ENCODE data around the gene TSHZ1. TPM values are rescaled to one million over a fixed set of nuclear protein-coding genes. Genes with fewer than 3 reads are reported as not detected.

Gene TSHZ1
- total and polyA plus RNA-seq, 2 experiments from 2014 or later: 0.23 to 0.38 TPM

DNA sequence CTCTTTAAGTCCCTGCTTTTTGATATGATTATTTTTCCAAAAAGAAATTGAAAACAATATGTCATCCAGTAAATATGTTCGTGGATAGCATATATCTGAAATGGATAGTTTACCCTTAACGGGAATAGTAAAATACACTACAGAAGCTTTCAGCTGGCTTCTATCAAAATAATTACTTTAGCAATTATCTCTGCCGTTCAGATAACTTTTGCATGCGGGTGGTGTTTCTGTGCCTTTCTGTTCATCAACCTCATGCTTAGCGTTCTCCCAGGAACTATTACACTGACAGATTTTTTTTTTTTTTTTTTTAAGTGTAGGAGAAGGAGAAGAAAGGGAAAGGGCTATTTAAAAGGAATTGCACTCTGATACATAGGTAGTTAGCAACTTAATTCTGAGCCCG lies 53.6 kb downstream of the TSHZ1 start (continued):
- TF ChIP-seq, protein P1, sequence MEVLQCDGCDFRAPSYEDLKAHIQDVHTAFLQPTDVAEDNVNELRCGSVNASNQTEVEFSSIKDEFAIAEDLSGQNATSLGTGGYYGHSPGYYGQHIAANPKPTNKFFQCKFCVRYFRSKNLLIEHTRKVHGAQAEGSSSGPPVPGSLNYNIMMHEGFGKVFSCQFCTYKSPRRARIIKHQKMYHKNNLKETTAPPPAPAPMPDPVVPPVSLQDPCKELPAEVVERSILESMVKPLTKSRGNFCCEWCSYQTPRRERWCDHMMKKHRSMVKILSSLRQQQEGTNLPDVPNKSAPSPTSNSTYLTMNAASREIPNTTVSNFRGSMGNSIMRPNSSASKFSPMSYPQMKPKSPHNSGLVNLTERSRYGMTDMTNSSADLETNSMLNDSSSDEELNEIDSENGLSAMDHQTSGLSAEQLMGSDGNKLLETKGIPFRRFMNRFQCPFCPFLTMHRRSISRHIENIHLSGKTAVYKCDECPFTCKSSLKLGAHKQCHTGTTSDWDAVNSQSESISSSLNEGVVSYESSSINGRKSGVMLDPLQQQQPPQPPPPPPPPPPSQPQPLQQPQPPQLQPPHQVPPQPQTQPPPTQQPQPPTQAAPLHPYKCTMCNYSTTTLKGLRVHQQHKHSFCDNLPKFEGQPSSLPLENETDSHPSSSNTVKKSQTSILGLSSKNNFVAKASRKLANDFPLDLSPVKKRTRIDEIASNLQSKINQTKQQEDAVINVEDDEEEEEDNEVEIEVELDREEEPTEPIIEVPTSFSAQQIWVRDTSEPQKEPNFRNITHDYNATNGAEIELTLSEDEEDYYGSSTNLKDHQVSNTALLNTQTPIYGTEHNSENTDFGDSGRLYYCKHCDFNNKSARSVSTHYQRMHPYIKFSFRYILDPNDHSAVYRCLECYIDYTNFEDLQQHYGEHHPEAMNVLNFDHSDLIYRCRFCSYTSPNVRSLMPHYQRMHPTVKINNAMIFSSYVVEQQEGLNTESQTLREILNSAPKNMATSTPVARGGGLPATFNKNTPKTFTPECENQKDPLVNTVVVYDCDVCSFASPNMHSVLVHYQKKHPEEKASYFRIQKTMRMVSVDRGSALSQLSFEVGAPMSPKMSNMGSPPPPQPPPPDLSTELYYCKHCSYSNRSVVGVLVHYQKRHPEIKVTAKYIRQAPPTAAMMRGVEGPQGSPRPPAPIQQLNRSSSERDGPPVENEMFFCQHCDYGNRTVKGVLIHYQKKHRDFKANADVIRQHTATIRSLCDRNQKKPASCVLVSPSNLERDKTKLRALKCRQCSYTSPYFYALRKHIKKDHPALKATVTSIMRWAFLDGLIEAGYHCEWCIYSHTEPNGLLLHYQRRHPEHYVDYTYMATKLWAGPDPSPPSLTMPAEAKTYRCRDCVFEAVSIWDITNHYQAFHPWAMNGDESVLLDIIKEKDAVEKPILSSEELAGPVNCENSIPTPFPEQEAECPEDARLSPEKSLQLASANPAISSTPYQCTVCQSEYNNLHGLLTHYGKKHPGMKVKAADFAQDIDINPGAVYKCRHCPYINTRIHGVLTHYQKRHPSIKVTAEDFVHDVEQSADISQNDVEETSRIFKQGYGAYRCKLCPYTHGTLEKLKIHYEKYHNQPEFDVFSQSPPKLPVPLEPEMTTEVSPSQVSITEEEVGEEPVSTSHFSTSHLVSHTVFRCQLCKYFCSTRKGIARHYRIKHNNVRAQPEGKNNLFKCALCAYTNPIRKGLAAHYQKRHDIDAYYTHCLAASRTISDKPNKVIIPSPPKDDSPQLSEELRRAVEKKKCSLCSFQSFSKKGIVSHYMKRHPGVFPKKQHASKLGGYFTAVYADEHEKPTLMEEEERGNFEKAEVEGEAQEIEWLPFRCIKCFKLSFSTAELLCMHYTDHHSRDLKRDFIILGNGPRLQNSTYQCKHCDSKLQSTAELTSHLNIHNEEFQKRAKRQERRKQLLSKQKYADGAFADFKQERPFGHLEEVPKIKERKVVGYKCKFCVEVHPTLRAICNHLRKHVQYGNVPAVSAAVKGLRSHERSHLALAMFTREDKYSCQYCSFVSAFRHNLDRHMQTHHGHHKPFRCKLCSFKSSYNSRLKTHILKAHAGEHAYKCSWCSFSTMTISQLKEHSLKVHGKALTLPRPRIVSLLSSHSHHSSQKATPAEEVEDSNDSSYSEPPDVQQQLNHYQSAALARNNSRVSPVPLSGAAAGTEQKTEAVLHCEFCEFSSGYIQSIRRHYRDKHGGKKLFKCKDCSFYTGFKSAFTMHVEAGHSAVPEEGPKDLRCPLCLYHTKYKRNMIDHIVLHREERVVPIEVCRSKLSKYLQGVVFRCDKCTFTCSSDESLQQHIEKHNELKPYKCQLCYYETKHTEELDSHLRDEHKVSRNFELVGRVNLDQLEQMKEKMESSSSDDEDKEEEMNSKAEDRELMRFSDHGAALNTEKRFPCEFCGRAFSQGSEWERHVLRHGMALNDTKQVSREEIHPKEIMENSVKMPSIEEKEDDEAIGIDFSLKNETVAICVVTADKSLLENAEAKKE (CRISPR knock-in tag; IDR thresholded peaks at IDR 0.05): no peak
- TF ChIP-seq ZNF331 (CRISPR knock-in tag; IDR thresholded peaks at IDR 0.05; ENCODE audit: low read depth) (no peak), POLR2AphosphoS5 (IDR thresholded peaks at IDR 0.05; ENCODE audit: low read depth) (no peak), EZH2 (IDR thresholded peaks at IDR 0.05; ENCODE audit: low read depth, unreplicated experiment) (no peak), CREB1 (CRISPR knock-in tag; IDR thresholded peaks at IDR 0.05; ENCODE audit: low read depth) (no peak), JUNB (IDR thresholded peaks at IDR 0.05; ENCODE audit: unreplicated experiment) (no peak), STAT1 (IDR thresholded peaks at IDR 0.05; ENCODE audit: unreplicated experiment) (no peak)

DNA sequence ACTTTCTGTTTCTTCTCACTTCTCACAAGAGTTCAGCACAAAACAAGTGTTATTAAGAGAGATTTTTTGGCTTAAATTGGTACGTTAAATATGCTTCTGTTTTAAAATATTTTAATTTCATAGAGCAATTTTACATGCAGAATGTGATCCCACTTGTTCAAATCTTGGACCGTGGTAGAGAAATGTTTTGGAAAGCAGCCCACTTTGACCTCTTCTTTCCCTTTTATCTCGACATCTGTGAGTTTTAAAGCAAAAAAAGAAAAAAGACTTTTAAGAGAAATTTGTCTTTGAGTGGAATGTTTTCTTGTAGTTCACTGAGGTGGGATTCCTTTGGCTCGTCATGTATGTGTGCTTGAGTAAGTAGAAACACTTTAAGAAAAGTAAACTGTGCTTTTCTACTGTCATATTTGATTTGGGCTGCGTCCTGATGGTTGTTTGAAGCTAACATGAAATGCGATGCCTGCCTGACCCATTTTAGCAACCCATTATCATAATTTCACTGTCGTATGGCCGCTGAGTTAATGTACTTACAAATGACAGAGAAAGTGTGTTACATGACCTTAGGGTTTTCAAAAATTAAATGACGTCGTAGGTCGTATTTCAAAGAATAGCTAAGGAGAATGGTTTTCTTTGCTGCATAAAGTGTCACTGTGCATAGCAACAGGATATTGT lies 54.5 kb downstream of the TSHZ1 start:
- H3K27me3 ChIP-seq (ENCODE audit: insufficient read depth): no peaks in the 10 kb centered on the region
- H3K4me1 ChIP-seq (ENCODE audit: insufficient read depth): peaks cover 3% of the 10 kb centered on the region; the same call in 1 of the 2 replicates
- Mint-ChIP-seq H3K4me3 (no peak overlapping the region), H3K27ac (no peak overlapping the region), H3K27me3 (ENCODE audit: insufficient read depth, low read depth, poor library complexity) (no peaks in the 10 kb centered on the region), H3K4me1 (peaks cover 15% of the 10 kb centered on the region; the same call in 2 of the 3 replicates), H3K36me3 (ENCODE audit: low read depth) (no peaks in the 10 kb centered on the region), H3K9me3 (no peaks in the 10 kb centered on the region)
- no peak for ATAC-seq
- H3K36me3 ChIP-seq (ENCODE audit: insufficient read depth): no peaks in the 10 kb centered on the region
- H3K27ac ChIP-seq (ENCODE audit: low read depth): no peak overlapping the region
- H2AFZ ChIP-seq: no peak overlapping the region
- H3K4me3 ChIP-seq: no peak overlapping the region
- H3K79me2 ChIP-seq (replicated peaks; ENCODE audit: insufficient read depth): no peaks in the 10 kb centered on the region
- H3F3A ChIP-seq (replicated peaks; ENCODE audit: low read depth): no peaks in the 10 kb centered on the region
- no peaks in the 10 kb centered on the region for H3K9me2 ChIP-seq (ENCODE audit: insufficient read depth)
- no peak overlapping the region for H3K4me2 ChIP-seq
- DNase-seq (ENCODE audit: low spot score): no peak
- no peaks in the 10 kb centered on the region for H4K20me1 ChIP-seq (replicated peaks; ENCODE audit: insufficient read depth)
- no peak for TF ChIP-seq EZH2 (IDR thresholded peaks at IDR 0.05; ENCODE audit: low read depth, unreplicated experiment)
- TF ChIP-seq, protein P1 (CRISPR knock-in tag; IDR thresholded peaks at IDR 0.05): no peak

All from GM23338 (cell line).